IMR-90 (cell line): ENCODE results near the gene MRPS31. TPM values are rescaled to one million over a fixed set of nuclear protein-coding genes. Genes with fewer than 3 reads are reported as not detected.

Experiments
- ATAC-seq: fragments of 200-7000 bp; cut with Tn5 transposase; 2 replicates; pipeline ENCODE4 v1.9.1; 2020; ENCODE audit warnings: low read depth, mild to moderate bottlenecking, moderate library complexity
- BruUV-seq: library from RNA; stranded (reverse); fragments of 400-500 nt; replicated peaks from 2 replicates; lab custom pipeline; 2021; lab: Mats Ljungman, UMichigan
- CTCF ChIA-PET: fragments of 300-600 bp; formaldehyde crosslinking; extraction: SDS; loops from one replicate; lab custom pipeline; 2021; ENCODE audit warnings: antibody characterized with exemption; lab: Yijun Ruan, JAX
- POLR2A ChIA-PET: fragments of 300-600 bp; sonication (Branson Sonifier 250); formaldehyde crosslinking; loops from one replicate; lab custom pipeline; 2022; ENCODE audit warnings: antibody characterized with exemption; ENCODE audit not compliant: unreplicated experiment; lab: Charles Lee
- DNase-seq: peaks from one replicate; pipeline ENCODE4 v3.0.0; 2013
- H2AFZ ChIP-seq: replicated peaks from 2 replicates; pipeline ENCODE3; 2013; ENCODE audit warnings: low read length, mild to moderate bottlenecking; ENCODE audit not compliant: poor library complexity
- H2AK5ac ChIP-seq: 2 replicates; pipeline ENCODE4 v1.6.1; 2013; ENCODE audit warnings: low read depth, low read length, inconsistent platforms
- H2AK9ac ChIP-seq: replicated peaks from 2 replicates; pipeline ENCODE3; 2013; ENCODE audit warnings: mild to moderate bottlenecking, low read depth, low read length, moderate library complexity; ENCODE audit not compliant: poor library complexity
- H2BK120ac ChIP-seq: 2 replicates; pipeline ENCODE4 v1.6.1; 2013; ENCODE audit warnings: low read depth, low read length, inconsistent platforms
- H2BK15ac ChIP-seq: 3 replicates; pipeline ENCODE4 v1.6.1; 2013; ENCODE audit warnings: low read depth, low read length, inconsistent platforms
- H2BK20ac ChIP-seq: 2 replicates; pipeline ENCODE4 v1.6.1; 2013; ENCODE audit warnings: low read depth, mild to moderate bottlenecking, inconsistent platforms, low read length, moderate library complexity
- H2BK5ac ChIP-seq: 2 replicates; pipeline ENCODE4 v1.6.1; 2013; ENCODE audit warnings: mild to moderate bottlenecking, low read depth, low read length, inconsistent platforms; ENCODE audit not compliant: poor library complexity, severe bottlenecking
- H3K14ac ChIP-seq: replicated peaks from 2 replicates; pipeline ENCODE4 v1.6.1; 2013; ENCODE audit warnings: low read depth, low read length, inconsistent platforms
- H3K18ac ChIP-seq: 2 replicates; pipeline ENCODE4 v1.6.1; 2013; ENCODE audit warnings: low read depth, low read length, control low read depth
- H3K23ac ChIP-seq: 2 replicates; pipeline ENCODE4 v1.6.1; 2013; ENCODE audit warnings: low read depth, low read length, inconsistent platforms
- H3K27ac ChIP-seq: 2 replicates; pipeline ENCODE4 v1.5.1; 2013; ENCODE audit warnings: mild to moderate bottlenecking, control low read depth, low read length; ENCODE audit not compliant: insufficient read depth
- H3K27me3 ChIP-seq: 2 replicates; pipeline ENCODE4 v1.6.1; 2013; ENCODE audit warnings: low read length; ENCODE audit not compliant: control insufficient read depth, insufficient read depth
- H3K36me3 ChIP-seq: 2 replicates; pipeline ENCODE4 v1.6.1; 2013; ENCODE audit warnings: low read length, mixed read lengths; ENCODE audit not compliant: control insufficient read depth, insufficient read depth
- H3K4ac ChIP-seq: 2 replicates; pipeline ENCODE4 v1.6.1; 2013; ENCODE audit warnings: low read depth, low read length, inconsistent platforms
- H3K4me1 ChIP-seq: 2 replicates; pipeline ENCODE4 v1.6.1; 2013; ENCODE audit warnings: low read length, mixed read lengths; ENCODE audit not compliant: control insufficient read depth, insufficient read depth
- H3K4me2 ChIP-seq: 2 replicates; pipeline ENCODE4 v1.6.1; 2013; ENCODE audit warnings: low read depth, mild to moderate bottlenecking, control low read depth, low read length, moderate library complexity
- H3K4me3 ChIP-seq: 2 replicates; pipeline ENCODE4 v1.5.1; 2013; ENCODE audit warnings: low read depth, mild to moderate bottlenecking, control low read depth, low read length, moderate library complexity; ENCODE audit not compliant: insufficient read depth
- H3K56ac ChIP-seq: 2 replicates; pipeline ENCODE4 v1.6.1; 2013; ENCODE audit warnings: low read length, inconsistent platforms; ENCODE audit not compliant: insufficient read depth; ENCODE audit errors: extremely low read depth
- H3K79me1 ChIP-seq, 2 experiments: 2 replicates each; pipeline ENCODE4 v1.6.1; 2013; ENCODE audit warnings: low read length in 2 of 2, inconsistent platforms in 1 of 2, low read depth in 1 of 2
- H3K9ac ChIP-seq: 2 replicates; pipeline ENCODE4 v1.6.1; 2013; ENCODE audit warnings: low read depth, low read length, control low read depth
- H3K9me1 ChIP-seq: 2 replicates; pipeline ENCODE4 v1.6.1; 2013; ENCODE audit warnings: low read length, inconsistent platforms; ENCODE audit not compliant: insufficient read depth
- H3K9me3 ChIP-seq: 2 replicates; pipeline ENCODE4 v1.6.1; 2013; ENCODE audit warnings: low read length; ENCODE audit not compliant: control insufficient read depth, insufficient read depth
- H4K20me1 ChIP-seq: 2 replicates; pipeline ENCODE4 v1.6.1; 2013; ENCODE audit warnings: low read length, inconsistent platforms; ENCODE audit not compliant: insufficient read depth
- H4K5ac ChIP-seq: 2 replicates; pipeline ENCODE4 v1.6.1; 2013; ENCODE audit warnings: mild to moderate bottlenecking, low read depth, low read length, control low read depth
- H4K8ac ChIP-seq, 2 experiments: 2 replicates each; pipeline ENCODE4 v1.6.1; 2013; ENCODE audit warnings: low read depth in 2 of 2, low read length in 2 of 2, control low read depth in 1 of 2, inconsistent platforms in 1 of 2
- H4K91ac ChIP-seq: 2 replicates; pipeline ENCODE4 v1.6.1; 2013; ENCODE audit warnings: low read depth, low read length, inconsistent platforms; ENCODE audit not compliant: insufficient read depth
- CEBPB ChIP-seq: IDR thresholded peaks from 2 replicates; pipeline ENCODE4 v1.6.1; 2012; ENCODE audit warnings: low read depth, low read length, improper control_type of control experiment
- ELK1 ChIP-seq: fragments of 150-350 bp; IDR thresholded peaks from 2 replicates; pipeline ENCODE4 v1.6.1; 2016; ENCODE audit warnings: low read depth, mild to moderate bottlenecking, low read length, moderate library complexity, borderline replicate concordance
- MAZ ChIP-seq: IDR thresholded peaks from 2 replicates; pipeline ENCODE4 v1.6.1; 2012; ENCODE audit warnings: low read depth, mild to moderate bottlenecking, low read length, improper control_type of control experiment, moderate library complexity, borderline replicate concordance
- NFE2L2 ChIP-seq: fragments of 150-350 bp; IDR thresholded peaks from 2 replicates; pipeline ENCODE4 v1.6.1; 2016; ENCODE audit warnings: low read depth, mild to moderate bottlenecking, low read length
- POLR2A ChIP-seq: IDR thresholded peaks from 2 replicates; pipeline ENCODE4 v1.6.1; 2012; ENCODE audit warnings: mild to moderate bottlenecking, low read depth, low read length
- USF2 ChIP-seq: fragments of 150-350 bp; IDR thresholded peaks from 2 replicates; pipeline ENCODE4 v1.6.1; 2017; ENCODE audit warnings: mild to moderate bottlenecking, antibody characterized with exemption, low read length, low read depth
- WGBS, 2 experiments: methylation state at CpG; one replicate each; pipeline versions ENCODE4 v1.1.5 to v1.1.7; 2013; ENCODE audit warnings: missing lambda C conversion rate in 2 of 2; ENCODE audit not compliant: insufficient read length in 1 of 2; ENCODE audit errors: extremely low coverage in 2 of 2; 5-methylcytosine and 5-hydroxymethylcytosine counted together
- dilution Hi-C: fragments of 300-500 bp; cut with HindIII; formaldehyde crosslinking; loops from one replicate; pipeline ENCODE4 v1.14.3; 2018; ENCODE audit warnings: low sequenced_read_pairs; ENCODE audit not compliant: unreplicated experiment
- in situ Hi-C: fragments of 300-500 bp; cut with MboI; formaldehyde crosslinking; loops from 3 replicates; pipeline ENCODE4 v1.14.3; 2019; ENCODE audit warnings: low sequenced_read_pairs, inconsistent platforms, mixed read lengths
- intact Hi-C: fragments of 100-400 bp; cut with micrococcal nuclease; formaldehyde crosslinking; loops from 2 replicates; pipeline ENCODE4 v1.10.0; 2022
- polyA plus RNA-seq, 3 experiments: library from polyadenylated mRNA; depleted of rRNA; stranded (reverse); fragments of >200 nt; gene quantifications; 2 replicates each; pipeline ENCODE4 v1.2.3, GENCODE V29; 2012; ENCODE audit warnings: low replicate concordance in 1 of 3
- total RNA-seq: library from RNA; depleted of rRNA; stranded (reverse); fragments of >200 nt; gene quantifications from 2 replicates; pipeline ENCODE4 v1.2.3, GENCODE V29; 2012

Gene MRPS31
- total and polyA plus RNA-seq, 2 of the 4 experiments (the other 2 are of a cell fraction), result 9.3 to 14.8 TPM

- H2BK15ac ChIP-seq, result no peak overlapping the region
- ATAC-seq (no peak), DNase-seq (no peak)
- H2AFZ ChIP-seq, result no peak overlapping the region
- no peaks in the 10 kb centered on the region for H4K20me1 ChIP-seq
- no TSS peak for BruUV-seq
- H3K27me3 ChIP-seq, result no peaks in the 10 kb centered on the region
- no peak overlapping the region for H2BK120ac ChIP-seq
- H3K79me1 ChIP-seq, result no peaks in the 10 kb centered on the region
- H3K36me3 ChIP-seq, result peaks cover 33% of the 10 kb centered on the region
- CTCF ChIA-PET, result no interaction called here
- intact Hi-C loops, result no loop called here
- no peak overlapping the region for H2AK5ac ChIP-seq
- no peak overlapping the region for H3K18ac ChIP-seq
- H3K27ac ChIP-seq, result no peak overlapping the region
- H3K4me1 ChIP-seq, result no peaks in the 10 kb centered on the region
- H2AK9ac ChIP-seq, result no peak overlapping the region
- dilution Hi-C loops, result no loop called here
- H3K4me3 ChIP-seq, result no peak overlapping the region
- no peaks in the 10 kb centered on the region for H3K9me1 ChIP-seq
- H3K4me2 ChIP-seq, result no peak overlapping the region
- H4K91ac ChIP-seq, result no peak overlapping the region
- TF ChIP-seq USF2, result no peak
- no peak for TF ChIP-seq MAZ
- no peak for TF ChIP-seq ELK1
- no peak for TF ChIP-seq POLR2A
- no peak for TF ChIP-seq NFE2L2
- TF ChIP-seq CEBPB, result no peak
- no peaks in the 10 kb centered on the region for H3K9me3 ChIP-seq
- H4K8ac ChIP-seq, result no peak overlapping the region
- no peak overlapping the region for H2BK20ac ChIP-seq
- H3K9ac ChIP-seq, result no peak overlapping the region
- POLR2A ChIA-PET, result no interaction called here
- in situ Hi-C loops, result no loop called here
- no peak overlapping the region for H3K14ac ChIP-seq
- H2BK5ac ChIP-seq, result no peak overlapping the region
- no peak overlapping the region for H3K4ac ChIP-seq
- no peak overlapping the region for H4K5ac ChIP-seq
- H3K56ac ChIP-seq, result no peak overlapping the region
- WGBS, 2 experiments, result 100% methylated on average over 2 of the region's 5 CpGs; no CpG with 5 or more reads in 1 of the 2 experiments
- no peak overlapping the region for H3K23ac ChIP-seq
Measured at GRCh38 chr13:40803316-40803715, 32.3 kb upstream of the MRPS31 start.
